Endothelial cell of umbilical vein (primary cell): Measurements from ENCODE around the gene SYTL1. TPM values are rescaled to one million over a fixed set of nuclear protein-coding genes. Genes with fewer than 3 reads are reported as not detected.

ENCODE experiments used
- BruUV-seq: library from RNA; stranded (reverse); fragments of 400-500 nt; replicated peaks from 2 replicates; lab custom pipeline; 2021; lab: Mats Ljungman, UMichigan
- CTCF ChIA-PET: fragments of 300-600, 350-600 bp; sonication (Branson Sonifier 250); formaldehyde crosslinking; loops from one replicate; lab custom pipeline; 2021; ENCODE audit warnings: antibody characterized with exemption, inconsistent platforms; lab: Charles Lee
- POLR2A ChIA-PET: fragments of 300-600, 350-600 bp; sonication (Branson Sonifier 250); formaldehyde crosslinking; loops from one replicate; lab custom pipeline; 2021; ENCODE audit warnings: antibody characterized with exemption, inconsistent platforms; lab: Charles Lee
- DNase-seq: peaks from one replicate; pipeline ENCODE4 v3.0.0-alpha.2; 2011; ENCODE audit warnings: low read depth, low spot score
- FAIRE-seq: peaks from 2 replicates; lab custom pipeline; 2011; peaks lifted over from hg19 to GRCh38; lab: Jason Lieb, UNC
- H2AFZ ChIP-seq: 2 replicates; pipeline ENCODE4 v1.6.0; 2012; ENCODE audit warnings: low read depth, low read length, control low read depth, inconsistent platforms
- H3K27ac ChIP-seq: 2 replicates; pipeline ENCODE4 v1.5.1; 2011; ENCODE audit warnings: low read depth, mild to moderate bottlenecking, control low read depth, low read length, moderate library complexity; ENCODE audit not compliant: insufficient read depth
- H3K27me3 ChIP-seq, 2 experiments: 2 replicates each; pipeline versions ENCODE4 v1.6.0 to v1.6.1; 2011; ENCODE audit warnings: low read length in 2 of 2, mixed read lengths in 1 of 2; ENCODE audit not compliant: control insufficient read depth in 2 of 2, insufficient read depth in 2 of 2
- H3K36me3 ChIP-seq, 2 experiments: 2 replicates in 1 of 2; 3 replicates in 1 of 2; pipeline ENCODE4 v1.5.1; 2011; ENCODE audit warnings: low read length in 2 of 2, mild to moderate bottlenecking in 1 of 2, moderate library complexity in 1 of 2; ENCODE audit not compliant: control insufficient read depth in 2 of 2, insufficient read depth in 2 of 2; ENCODE audit errors: extremely low read depth in 1 of 2
- H3K4me1 ChIP-seq: 3 replicates; pipeline ENCODE4 v1.5.1; 2011; ENCODE audit warnings: mild to moderate bottlenecking, low read length; ENCODE audit not compliant: control insufficient read depth, insufficient read depth; ENCODE audit errors: extremely low read depth
- H3K4me2 ChIP-seq: 2 replicates; pipeline ENCODE4 v1.6.1; 2011; ENCODE audit warnings: low read length, control low read depth, mixed read lengths; ENCODE audit not compliant: insufficient read depth
- H3K4me3 ChIP-seq, 3 experiments: fragments of 200-600 bp in 1 of 3; sonication (generic), shearing (Covaris generic) in 1 of 3; replicated peaks in 1 of 3; 2 replicates each; pipeline ENCODE4 v1.5.1; 2011 to 2016; ENCODE audit warnings: control low read depth in 3 of 3, low read length in 3 of 3, mild to moderate bottlenecking in 2 of 3, inconsistent platforms in 1 of 3, low read depth in 1 of 3, moderate library complexity in 1 of 3; ENCODE audit not compliant: insufficient read depth in 1 of 3
- H3K79me2 ChIP-seq: 2 replicates; pipeline ENCODE4 v1.6.0; 2012; ENCODE audit warnings: low read length, inconsistent platforms; ENCODE audit not compliant: control insufficient read depth, insufficient read depth
- H3K9ac ChIP-seq: replicated peaks from 2 replicates; pipeline ENCODE3; 2011; ENCODE audit warnings: low read length, control low read depth; ENCODE audit not compliant: insufficient read depth; ENCODE audit errors: extremely low read depth
- H3K9me1 ChIP-seq: replicated peaks from 3 replicates; pipeline ENCODE4 v1.6.0; 2011; ENCODE audit warnings: mild to moderate bottlenecking, low read length; ENCODE audit not compliant: control insufficient read depth, insufficient read depth; ENCODE audit errors: extremely low read depth
- H3K9me3 ChIP-seq: replicated peaks from 2 replicates; pipeline ENCODE4 v1.5.1; 2012; ENCODE audit warnings: low read length, inconsistent platforms; ENCODE audit not compliant: control insufficient read depth, insufficient read depth
- H4K20me1 ChIP-seq: replicated peaks from 2 replicates; pipeline ENCODE3; 2011; ENCODE audit warnings: mild to moderate bottlenecking, low read length; ENCODE audit not compliant: control insufficient read depth, insufficient read depth; ENCODE audit errors: extremely low read depth
- CTCF ChIP-seq, 2 donors: IDR thresholded peaks; 1 replicate in 1 of 2; 2 replicates in 1 of 2; pipeline ENCODE4 v1.5.1; 2011; ENCODE audit warnings: low read length in 2 of 2, mild to moderate bottlenecking in 2 of 2, moderate library complexity in 2 of 2, control low read depth in 1 of 2, inconsistent platforms in 1 of 2, low read depth in 1 of 2; ENCODE audit not compliant: insufficient read depth in 1 of 2; ENCODE audit errors: extremely low read depth in 1 of 2
- EZH2 ChIP-seq: IDR thresholded peaks from 2 replicates; pipeline ENCODE4 v1.6.1; 2012; ENCODE audit warnings: borderline replicate concordance, low read depth, mild to moderate bottlenecking, moderate library complexity, low read length, inconsistent platforms; ENCODE audit not compliant: severe bottlenecking
- FOS ChIP-seq: IDR thresholded peaks from 2 replicates; pipeline ENCODE4 v1.6.1; 2011; ENCODE audit warnings: mild to moderate bottlenecking, low read length, moderate library complexity, borderline replicate concordance; ENCODE audit not compliant: insufficient read depth
- GATA2 ChIP-seq: IDR thresholded peaks from 2 replicates; pipeline ENCODE4 v1.7.0; 2011; ENCODE audit warnings: low read depth, mild to moderate bottlenecking, moderate library complexity, mixed read lengths, low read length; ENCODE audit not compliant: insufficient read length, insufficient read depth
- JUN ChIP-seq: IDR thresholded peaks from 2 replicates; pipeline ENCODE4 v1.6.1; 2011; ENCODE audit warnings: borderline replicate concordance, low read depth; ENCODE audit not compliant: insufficient read length, insufficient read depth
- MAX ChIP-seq: IDR thresholded peaks from 2 replicates; pipeline ENCODE4 v1.6.1; 2011; ENCODE audit not compliant: insufficient read depth, insufficient read length
- MYC ChIP-seq: IDR thresholded peaks from one replicate; pipeline ENCODE4 v1.6.1; 2011; ENCODE audit warnings: mild to moderate bottlenecking, low read depth, low read length
- POLR2A ChIP-seq: IDR thresholded peaks from 2 replicates; pipeline ENCODE4 v1.6.1; 2012; ENCODE audit warnings: low read depth, mild to moderate bottlenecking, control low read depth, low read length
- POLR2AphosphoS5 ChIP-seq: IDR thresholded peaks from 2 replicates; pipeline ENCODE4 v1.6.1; 2012; ENCODE audit warnings: low read depth, mild to moderate bottlenecking, control low read depth, low read length, moderate library complexity; ENCODE audit not compliant: insufficient read depth
- dilution Hi-C: fragments of 300-500 bp; cut with MboI; formaldehyde crosslinking; loops from one replicate; pipeline ENCODE4 v1.15.0; 2019; ENCODE audit warnings: low sequenced_read_pairs; ENCODE audit not compliant: extremely low pct_ligation_motif_present
- intact Hi-C: fragments of 100-400 bp; cut with micrococcal nuclease; formaldehyde crosslinking; loops from one replicate; pipeline ENCODE4 v1.10.0; 2022
- polyA plus RNA-seq, 4 experiments: library from polyadenylated mRNA; depleted of rRNA in 3 of 4; stranded (reverse) in 3 of 4; unstranded in 1 of 4; fragments of >200 nt; gene quantifications; 2 replicates each; pipeline versions ENCODE4 v1.2.1 to v1.2.3, GENCODE V29; 2011 to 2012; ENCODE audit warnings: missing spikeins in 1 of 4
- total RNA-seq: library from RNA; stranded (reverse); gene quantifications from 2 replicates; pipeline ENCODE4 v1.2.3, GENCODE V29; 2021

SYTL1 gene
- total and polyA plus RNA-seq, 2 donors (not counting 3 experiments of a cell fraction or from before 2014, with no cell fraction given) = 0.04 TPM; not detected in 1

GRCh38 chr1:27397749-27398148 is 55.9 kb downstream of the SYTL1 start:
- H3K79me2 ChIP-seq = peaks cover 4% of the 10 kb centered on the region
- no peak overlapping the region for H3K9ac ChIP-seq
- no peak overlapping the region for H3K27ac ChIP-seq
- H4K20me1 ChIP-seq = no peaks in the 10 kb centered on the region
- no peak overlapping the region for H3K4me3 ChIP-seq
- no peaks in the 10 kb centered on the region for H3K9me3 ChIP-seq
- FAIRE-seq (no peak), DNase-seq (no peak)
- H3K4me2 ChIP-seq = no peak overlapping the region
- ChIA-PET CTCF (interaction anchor here (0.6 to 6.6 kb wide), 10 partner anchors 10 to 351 kb away, joined by 3 to 275 read pairs (median 9); partner anchors contain the start of genes AHDC1 and MAP3K6), POLR2A (no interaction called here)
- H3K4me1 ChIP-seq = peaks cover 6% of the 10 kb centered on the region
- no peaks in the 10 kb centered on the region for H3K27me3 ChIP-seq
- no peak for TF ChIP-seq JUN
- no peak for TF ChIP-seq POLR2A
- no peak for TF ChIP-seq FOS
- no peak for TF ChIP-seq CTCF (IDR thresholded peaks at IDR 0.05; ENCODE audit: extremely low read depth in 1 of 2, insufficient read depth in 1 of 2, low read depth in 1 of 2, low read length in 2 of 2)
- no peak for TF ChIP-seq MYC
- TF ChIP-seq POLR2AphosphoS5 = no peak
- no peak for TF ChIP-seq EZH2
- no peak for TF ChIP-seq MAX
- TF ChIP-seq GATA2 = no peak
- H2AFZ ChIP-seq = no peak overlapping the region
- no TSS peak for BruUV-seq
- dilution Hi-C loops = no loop called here
- no peaks in the 10 kb centered on the region for H3K9me1 ChIP-seq
- no peaks in the 10 kb centered on the region for H3K36me3 ChIP-seq
- intact Hi-C loops = loop anchor here (10.0 kb wide), 1 partner anchor 283 kb away; no protein-coding TSS in a partner anchor
